ENCODE data around the gene ELAVL1. TPM values are rescaled to one million over a fixed set of nuclear protein-coding genes. Genes with fewer than 3 reads are reported as not detected.

ELAVL1 gene
- total RNA-seq, 6 experiments from 2014 or later, result 25.3 to 33.6 (median 30.3) TPM

DNA sequence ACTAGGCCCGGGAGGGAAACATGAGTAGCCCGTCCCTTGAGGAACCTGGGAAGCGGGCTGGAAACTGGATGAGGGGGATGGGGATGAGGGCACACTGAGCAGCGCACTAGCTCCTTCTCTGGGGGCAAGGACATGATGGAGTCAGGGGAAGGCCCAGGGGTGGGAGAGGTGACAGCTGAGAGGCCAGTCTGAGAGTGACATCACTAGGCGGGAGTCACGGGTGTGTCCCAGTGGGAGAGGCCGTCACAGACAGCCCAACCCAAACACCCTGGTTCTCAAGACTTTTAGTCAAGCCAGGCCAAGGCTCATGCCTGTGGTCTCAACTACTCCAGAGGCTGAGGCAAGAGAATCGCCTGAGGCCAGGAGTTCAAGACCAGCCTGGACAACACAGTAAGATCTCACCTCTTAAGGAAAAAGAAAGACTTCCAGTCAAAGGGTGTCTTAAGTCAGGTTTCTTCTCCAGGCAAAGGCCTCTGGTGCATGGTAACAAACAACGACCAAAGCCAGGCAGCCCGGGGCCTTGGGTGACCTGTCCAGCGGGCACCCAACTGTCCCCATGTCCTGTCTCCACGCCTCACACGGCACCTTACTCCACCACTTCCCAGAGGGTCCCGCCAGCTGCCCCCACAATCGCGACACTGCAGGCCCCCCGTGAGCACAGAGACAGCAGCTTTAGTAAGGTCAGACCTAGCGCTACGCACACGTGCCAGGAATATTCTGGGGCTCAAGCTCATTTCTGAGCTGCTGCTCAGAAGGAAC, 36.5 kb downstream of the ELAVL1 start:
- DNase-seq (no peak), ATAC-seq (no peak)
- TF ChIP-seq POLR2A (IDR thresholded peaks at IDR 0.05), result no peak
- TF ChIP-seq, protein P1, sequence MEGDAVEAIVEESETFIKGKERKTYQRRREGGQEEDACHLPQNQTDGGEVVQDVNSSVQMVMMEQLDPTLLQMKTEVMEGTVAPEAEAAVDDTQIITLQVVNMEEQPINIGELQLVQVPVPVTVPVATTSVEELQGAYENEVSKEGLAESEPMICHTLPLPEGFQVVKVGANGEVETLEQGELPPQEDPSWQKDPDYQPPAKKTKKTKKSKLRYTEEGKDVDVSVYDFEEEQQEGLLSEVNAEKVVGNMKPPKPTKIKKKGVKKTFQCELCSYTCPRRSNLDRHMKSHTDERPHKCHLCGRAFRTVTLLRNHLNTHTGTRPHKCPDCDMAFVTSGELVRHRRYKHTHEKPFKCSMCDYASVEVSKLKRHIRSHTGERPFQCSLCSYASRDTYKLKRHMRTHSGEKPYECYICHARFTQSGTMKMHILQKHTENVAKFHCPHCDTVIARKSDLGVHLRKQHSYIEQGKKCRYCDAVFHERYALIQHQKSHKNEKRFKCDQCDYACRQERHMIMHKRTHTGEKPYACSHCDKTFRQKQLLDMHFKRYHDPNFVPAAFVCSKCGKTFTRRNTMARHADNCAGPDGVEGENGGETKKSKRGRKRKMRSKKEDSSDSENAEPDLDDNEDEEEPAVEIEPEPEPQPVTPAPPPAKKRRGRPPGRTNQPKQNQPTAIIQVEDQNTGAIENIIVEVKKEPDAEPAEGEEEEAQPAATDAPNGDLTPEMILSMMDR (IDR thresholded peaks at IDR 0.05), result no peak
- intact Hi-C loops (cut with DNase I), result no loop called here
- Histone ChIP-seq H3K27me3 (no peaks in the 10 kb centered on the region), H3K27ac (no peak overlapping the region), H3K4me1 (peaks cover 0 to 14% (median 3%) of the 10 kb centered on the region in 4 donors), H3K36me3 (peaks cover 0 to 36% (median 5%) of the 10 kb centered on the region in 4 donors), H3K4me3 (no peak overlapping the region), H3K9me3 (no peaks in the 10 kb centered on the region)
- WGBS (ENCODE audit: insufficient coverage, low coverage, low lambda C conversion rate, missing lambda C conversion rate), result 91% methylated on average over 12 of the region's 20 CpGs

DNA sequence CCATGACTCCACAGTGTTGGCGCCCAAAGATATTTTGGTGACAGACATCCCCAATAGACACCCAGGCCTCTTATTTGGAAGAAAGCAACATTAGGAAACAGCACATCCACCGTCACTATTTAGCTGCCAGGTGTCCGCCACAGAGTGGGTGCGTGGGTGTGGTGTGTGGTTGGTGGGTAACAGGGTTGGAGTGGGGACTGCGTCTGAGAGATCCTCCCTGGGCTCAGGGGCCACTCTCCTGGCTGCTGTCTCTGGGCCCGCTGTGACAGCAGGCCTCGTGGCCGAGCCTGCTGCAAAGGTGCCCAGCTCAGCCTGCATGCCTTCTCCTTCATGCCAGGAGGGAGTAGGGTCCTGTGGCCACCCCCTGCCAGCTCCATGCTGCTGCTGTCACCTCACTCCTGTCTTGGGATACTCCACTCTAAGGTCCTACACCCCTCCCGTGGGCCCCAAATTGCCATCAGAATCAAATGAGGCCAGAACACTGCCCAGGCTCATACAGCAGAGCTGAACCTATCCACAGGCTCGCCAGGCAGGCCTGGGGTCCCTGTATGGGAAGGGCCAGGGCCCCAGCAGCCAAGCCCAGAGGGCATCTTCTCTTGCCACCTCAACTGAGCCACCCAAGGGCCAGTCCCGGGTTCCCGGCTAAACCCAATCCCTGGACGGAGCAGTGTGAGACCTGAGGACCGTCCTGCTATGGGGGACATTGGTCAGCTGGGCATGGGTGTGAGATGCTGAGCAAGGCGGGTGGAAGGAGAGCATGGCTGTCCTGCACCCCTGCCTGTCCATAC, 37.2 kb downstream of the ELAVL1 start:
- Histone ChIP-seq H3K27ac (no peak overlapping the region), H3K27me3 (no peaks in the 10 kb centered on the region), H3K9me3 (no peaks in the 10 kb centered on the region), H3K36me3 (peaks cover 0 to 29% (median 5%) of the 10 kb centered on the region in 4 donors), H3K4me3 (no peak overlapping the region), H3K4me1 (peaks cover 0 to 14% (median 4%) of the 10 kb centered on the region in 4 donors)
- intact Hi-C loops (cut with DNase I), result no loop called here
- DNase-seq, result no peak
- ATAC-seq, result no peak
- no peak for TF ChIP-seq POLR2A (IDR thresholded peaks at IDR 0.05)
- TF ChIP-seq, protein P1 (IDR thresholded peaks at IDR 0.05), result no peak
- 97% methylated on average over 4 of the region's 15 CpGs for WGBS (ENCODE audit: insufficient coverage, low coverage, low lambda C conversion rate, missing lambda C conversion rate)

DNA sequence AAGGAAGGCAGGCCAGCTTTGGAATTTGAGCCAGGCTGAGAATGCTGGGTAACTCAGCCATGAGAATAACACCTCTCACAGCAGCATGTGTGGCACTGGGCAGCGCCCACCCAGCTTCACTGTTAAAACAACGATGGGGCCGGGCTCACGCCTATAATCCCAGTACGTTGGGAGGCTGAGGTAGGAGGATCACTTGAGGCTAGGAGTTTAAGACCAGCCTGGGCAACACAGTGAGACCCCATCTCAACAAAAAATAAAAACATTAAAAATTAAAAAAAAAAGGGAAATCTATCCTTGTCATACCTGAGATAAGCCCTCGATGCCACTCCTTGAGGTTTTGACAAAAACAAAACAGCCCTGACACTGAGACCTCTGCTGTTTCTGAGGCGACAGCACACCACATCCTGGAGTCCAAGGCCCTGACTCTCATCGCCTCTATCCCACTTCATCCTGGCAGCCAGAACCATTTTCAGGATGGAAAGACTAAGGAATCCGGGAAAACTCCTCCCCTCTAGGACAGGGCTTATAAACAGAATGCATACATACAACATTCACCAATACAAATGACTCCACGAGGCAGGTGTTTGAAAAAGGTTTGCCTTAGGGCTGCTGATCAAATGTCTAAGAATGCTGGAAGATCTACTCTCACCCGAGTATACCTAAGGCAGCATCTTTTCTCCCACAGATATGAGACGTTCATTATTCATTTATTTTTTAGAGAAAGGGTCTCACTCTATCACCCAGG, 39.3 kb downstream of the ELAVL1 start:
- Histone ChIP-seq H3K27me3 (no peaks in the 10 kb centered on the region), H3K36me3 (peaks cover 0 to 33% (median 5%) of the 10 kb centered on the region in 4 donors), H3K9me3 (no peaks in the 10 kb centered on the region), H3K4me3 (no peak overlapping the region), H3K4me1 (peaks cover 0 to 20% (median 9%) of the 10 kb centered on the region in 4 donors), H3K27ac (no peak overlapping the region)
- DNase-seq, result no peak
- ATAC-seq, result no peak
- 79% methylated on average over 11 of the region's 12 CpGs for WGBS (ENCODE audit: insufficient coverage, low coverage, low lambda C conversion rate, missing lambda C conversion rate)
- TF ChIP-seq, protein P1 (IDR thresholded peaks at IDR 0.05), result no peak
- no peak for TF ChIP-seq POLR2A (IDR thresholded peaks at IDR 0.05)
- intact Hi-C loops (cut with DNase I), result no loop called here

DNA sequence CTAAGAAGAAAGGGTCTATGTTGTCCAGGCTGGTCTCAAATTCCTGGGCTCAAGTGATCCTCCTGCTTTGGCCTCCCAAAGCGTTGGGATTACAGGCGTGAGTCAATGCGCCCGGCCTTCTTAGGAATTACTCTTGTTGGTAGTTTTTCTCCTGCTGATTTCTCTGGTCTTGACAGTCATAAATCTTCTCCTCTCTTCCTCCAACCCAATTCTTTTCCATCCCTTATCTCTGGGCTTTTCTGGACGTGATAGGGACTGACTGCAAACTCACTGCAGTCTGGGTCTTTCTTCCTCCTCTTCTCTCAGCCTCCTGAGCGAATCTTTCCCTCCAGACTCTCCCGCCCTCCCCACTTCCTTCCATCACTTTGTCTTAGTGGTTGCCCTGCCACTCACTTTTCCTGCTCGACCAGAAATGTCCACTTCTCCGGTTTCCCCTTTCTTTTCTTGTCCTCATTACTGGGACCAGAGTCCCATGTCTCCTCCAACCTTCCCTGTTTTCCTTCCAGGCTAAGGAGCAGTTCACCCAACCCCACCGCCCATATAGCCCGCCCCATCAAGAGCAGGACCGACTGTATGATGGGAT, 40.1 kb downstream of the ELAVL1 start:
- no peak overlapping the region for H3K27ac ChIP-seq
- intact Hi-C loops (cut with DNase I), result no loop called here
- DNase-seq (no peak), ATAC-seq (no peak)
- H3K4me3 ChIP-seq, result no peak overlapping the region
- TF ChIP-seq, protein P1 (IDR thresholded peaks at IDR 0.05), result no peak
- no peak for TF ChIP-seq POLR2A (IDR thresholded peaks at IDR 0.05)
- peaks cover 0 to 38% (median 5%) of the 10 kb centered on the region in 4 donors for H3K36me3 ChIP-seq
- peaks cover 0 to 20% (median 9%) of the 10 kb centered on the region in 4 donors for H3K4me1 ChIP-seq
- WGBS (ENCODE audit: insufficient coverage, low coverage, low lambda C conversion rate, missing lambda C conversion rate), result 85% methylated on average over 11 of the region's 12 CpGs
- H3K27me3 ChIP-seq, result no peaks in the 10 kb centered on the region
- no peaks in the 10 kb centered on the region for H3K9me3 ChIP-seq

All from right lobe of liver (tissue), 6 donors.